ENCODE results near the gene LRP1B.
"Not testable (repeated sequence)": the region's sequence is repeated elsewhere in the genome, so short reads cannot be mapped to it uniquely, and the experiment has no call there.

DNA sequence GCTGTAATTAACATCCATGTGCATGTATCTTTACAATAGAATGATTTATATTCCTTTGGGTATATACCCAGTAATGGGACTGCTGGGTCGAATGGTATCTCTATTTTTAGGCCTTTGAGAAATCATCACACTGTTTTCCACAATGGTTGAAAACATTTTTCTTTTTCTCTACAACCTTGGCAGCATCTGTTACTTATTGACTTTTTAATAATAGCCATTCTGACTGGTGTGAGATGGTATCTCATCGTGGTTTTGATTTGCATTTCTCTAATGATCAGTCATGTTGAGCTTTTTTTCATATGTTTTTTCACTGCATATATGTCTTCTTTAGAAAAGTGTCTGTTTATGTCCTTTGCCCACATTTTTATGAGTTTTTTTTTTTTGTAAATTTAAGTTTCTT, 1586.0 kb downstream of the LRP1B start:
- TF ChIP-seq, protein P1, sequence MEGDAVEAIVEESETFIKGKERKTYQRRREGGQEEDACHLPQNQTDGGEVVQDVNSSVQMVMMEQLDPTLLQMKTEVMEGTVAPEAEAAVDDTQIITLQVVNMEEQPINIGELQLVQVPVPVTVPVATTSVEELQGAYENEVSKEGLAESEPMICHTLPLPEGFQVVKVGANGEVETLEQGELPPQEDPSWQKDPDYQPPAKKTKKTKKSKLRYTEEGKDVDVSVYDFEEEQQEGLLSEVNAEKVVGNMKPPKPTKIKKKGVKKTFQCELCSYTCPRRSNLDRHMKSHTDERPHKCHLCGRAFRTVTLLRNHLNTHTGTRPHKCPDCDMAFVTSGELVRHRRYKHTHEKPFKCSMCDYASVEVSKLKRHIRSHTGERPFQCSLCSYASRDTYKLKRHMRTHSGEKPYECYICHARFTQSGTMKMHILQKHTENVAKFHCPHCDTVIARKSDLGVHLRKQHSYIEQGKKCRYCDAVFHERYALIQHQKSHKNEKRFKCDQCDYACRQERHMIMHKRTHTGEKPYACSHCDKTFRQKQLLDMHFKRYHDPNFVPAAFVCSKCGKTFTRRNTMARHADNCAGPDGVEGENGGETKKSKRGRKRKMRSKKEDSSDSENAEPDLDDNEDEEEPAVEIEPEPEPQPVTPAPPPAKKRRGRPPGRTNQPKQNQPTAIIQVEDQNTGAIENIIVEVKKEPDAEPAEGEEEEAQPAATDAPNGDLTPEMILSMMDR (IDR thresholded peaks at IDR 0.05; ENCODE audit: low read depth, low read length, missing input control) = not testable (repeated sequence)
- not testable (repeated sequence) for TF ChIP-seq NR2F2, JUND, RAD21 (IDR thresholded peaks at IDR 0.05)
- TF ChIP-seq, protein P2, sequence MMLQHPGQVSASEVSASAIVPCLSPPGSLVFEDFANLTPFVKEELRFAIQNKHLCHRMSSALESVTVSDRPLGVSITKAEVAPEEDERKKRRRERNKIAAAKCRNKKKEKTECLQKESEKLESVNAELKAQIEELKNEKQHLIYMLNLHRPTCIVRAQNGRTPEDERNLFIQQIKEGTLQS (IDR thresholded peaks at IDR 0.05) = not testable (repeated sequence)
- TF ChIP-seq, protein P3, sequence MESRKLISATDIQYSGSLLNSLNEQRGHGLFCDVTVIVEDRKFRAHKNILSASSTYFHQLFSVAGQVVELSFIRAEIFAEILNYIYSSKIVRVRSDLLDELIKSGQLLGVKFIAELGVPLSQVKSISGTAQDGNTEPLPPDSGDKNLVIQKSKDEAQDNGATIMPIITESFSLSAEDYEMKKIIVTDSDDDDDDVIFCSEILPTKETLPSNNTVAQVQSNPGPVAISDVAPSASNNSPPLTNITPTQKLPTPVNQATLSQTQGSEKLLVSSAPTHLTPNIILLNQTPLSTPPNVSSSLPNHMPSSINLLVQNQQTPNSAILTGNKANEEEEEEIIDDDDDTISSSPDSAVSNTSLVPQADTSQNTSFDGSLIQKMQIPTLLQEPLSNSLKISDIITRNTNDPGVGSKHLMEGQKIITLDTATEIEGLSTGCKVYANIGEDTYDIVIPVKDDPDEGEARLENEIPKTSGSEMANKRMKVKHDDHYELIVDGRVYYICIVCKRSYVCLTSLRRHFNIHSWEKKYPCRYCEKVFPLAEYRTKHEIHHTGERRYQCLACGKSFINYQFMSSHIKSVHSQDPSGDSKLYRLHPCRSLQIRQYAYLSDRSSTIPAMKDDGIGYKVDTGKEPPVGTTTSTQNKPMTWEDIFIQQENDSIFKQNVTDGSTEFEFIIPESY (IDR thresholded peaks at IDR 0.05) = not testable (repeated sequence)
